H9 (cell line): ENCODE data around the gene C17orf50. TPM values are rescaled to one million over a fixed set of nuclear protein-coding genes. Genes with fewer than 3 reads are reported as not detected.

ENCODE experiments used
- DNase-seq: peaks from one replicate; pipeline ENCODE4 v3.0.0-alpha.2; 2017
- H2AFZ ChIP-seq: one replicate; pipeline ENCODE4 v1.6.1; 2013; ENCODE audit warnings: mild to moderate bottlenecking, low read length, control low read depth, moderate library complexity
- H2AK5ac ChIP-seq: 2 replicates; pipeline ENCODE4 v1.6.1; 2013; ENCODE audit warnings: low read length, control low read depth, mixed read lengths; ENCODE audit not compliant: insufficient read length
- H2BK120ac ChIP-seq: one replicate; pipeline ENCODE4 v1.6.1; 2013; ENCODE audit warnings: low read depth, mild to moderate bottlenecking, low read length, control low read depth, inconsistent platforms; ENCODE audit not compliant: poor library complexity, severe bottlenecking
- H2BK12ac ChIP-seq: 2 replicates; pipeline ENCODE4 v1.6.1; 2013; ENCODE audit warnings: low read length, control low read depth, mixed read lengths, low read depth; ENCODE audit not compliant: insufficient read length
- H2BK15ac ChIP-seq: 2 replicates; pipeline ENCODE4 v1.6.1; 2013; ENCODE audit warnings: low read depth, low read length, control low read depth
- H2BK20ac ChIP-seq: one replicate; pipeline ENCODE4 v1.6.1; 2013; ENCODE audit warnings: low read depth, mild to moderate bottlenecking, low read length, control low read depth, inconsistent platforms; ENCODE audit not compliant: poor library complexity, severe bottlenecking
- H2BK5ac ChIP-seq: 2 replicates; pipeline ENCODE4 v1.6.1; 2013; ENCODE audit warnings: low read length, control low read depth, mixed read lengths; ENCODE audit not compliant: insufficient read length
- H3K14ac ChIP-seq: 2 replicates; pipeline ENCODE4 v1.6.1; 2013; ENCODE audit warnings: low read length, control low read depth; ENCODE audit not compliant: insufficient read depth
- H3K18ac ChIP-seq: 2 replicates; pipeline ENCODE4 v1.6.1; 2013; ENCODE audit warnings: low read depth, mild to moderate bottlenecking, mixed read lengths, low read length, control low read depth; ENCODE audit not compliant: insufficient read length
- H3K23ac ChIP-seq: 2 replicates; pipeline ENCODE4 v1.6.1; 2013; ENCODE audit warnings: low read length, control low read depth, mixed read lengths, low read depth; ENCODE audit not compliant: insufficient read length
- H3K23me2 ChIP-seq: 2 replicates; pipeline ENCODE4 v1.6.1; 2013; ENCODE audit warnings: low read depth, mild to moderate bottlenecking, mixed read lengths, low read length, control low read depth; ENCODE audit not compliant: insufficient read length, poor library complexity, severe bottlenecking
- H3K27ac ChIP-seq: 2 replicates; pipeline ENCODE4 v1.5.1; 2013; ENCODE audit warnings: low read length, control low read depth, mixed read lengths, low read depth; ENCODE audit not compliant: insufficient read length
- H3K27me3 ChIP-seq: 2 replicates; pipeline ENCODE4 v1.6.1; 2013; ENCODE audit warnings: low read length, control low read depth, inconsistent platforms; ENCODE audit not compliant: insufficient read depth
- H3K4ac ChIP-seq: 2 replicates; pipeline ENCODE4 v1.6.1; 2013; ENCODE audit warnings: low read depth, mild to moderate bottlenecking, control low read depth, inconsistent platforms, low read length, moderate library complexity
- H3K4me1 ChIP-seq: 2 replicates; pipeline ENCODE4 v1.6.1; 2013; ENCODE audit warnings: low read length, control low read depth, inconsistent platforms; ENCODE audit not compliant: insufficient read depth
- H3K4me2 ChIP-seq: 2 replicates; pipeline ENCODE4 v1.6.1; 2013; ENCODE audit warnings: low read length, control low read depth, mixed read lengths; ENCODE audit not compliant: insufficient read length, insufficient read depth
- H3K56ac ChIP-seq: 2 replicates; pipeline ENCODE4 v1.6.1; 2013; ENCODE audit warnings: low read depth, mild to moderate bottlenecking, mixed read lengths, low read length, control low read depth; ENCODE audit not compliant: insufficient read length
- H3K79me1 ChIP-seq: 2 replicates; pipeline ENCODE4 v1.6.1; 2013; ENCODE audit warnings: low read depth, mild to moderate bottlenecking, moderate library complexity, low read length, control low read depth, inconsistent platforms; ENCODE audit not compliant: insufficient read depth, poor library complexity, severe bottlenecking
- H3K79me2 ChIP-seq: 2 replicates; pipeline ENCODE4 v1.6.1; 2013; ENCODE audit warnings: low read length, control low read depth, inconsistent platforms; ENCODE audit not compliant: insufficient read depth
- H3K9ac ChIP-seq: 2 replicates; pipeline ENCODE4 v1.6.1; 2013; ENCODE audit warnings: low read length, control low read depth, mixed read lengths; ENCODE audit not compliant: insufficient read length; ENCODE audit errors: extremely low read depth
- H3K9me3 ChIP-seq: one replicate; pipeline ENCODE4 v1.6.1; 2013; ENCODE audit warnings: low read depth, low read length, inconsistent platforms; ENCODE audit not compliant: control insufficient read depth
- H3T11ph ChIP-seq: one replicate; pipeline ENCODE4 v1.6.1; 2013; ENCODE audit warnings: mild to moderate bottlenecking, low read length, control low read depth, inconsistent platforms
- H4K20me1 ChIP-seq: one replicate; pipeline ENCODE4 v1.6.1; 2013; ENCODE audit not compliant: control insufficient read depth, insufficient read length, insufficient read depth
- H4K5ac ChIP-seq: 2 replicates; pipeline ENCODE4 v1.6.1; 2013; ENCODE audit warnings: low read depth, mild to moderate bottlenecking, mixed read lengths, low read length, control low read depth; ENCODE audit not compliant: insufficient read length
- H4K8ac ChIP-seq: replicated peaks from 2 replicates; pipeline ENCODE4 v1.6.1; 2013; ENCODE audit warnings: low read length, control low read depth, mixed read lengths, low read depth; ENCODE audit not compliant: insufficient read length
- H4K91ac ChIP-seq: 2 replicates; pipeline ENCODE4 v1.6.1; 2013; ENCODE audit warnings: low read depth, mild to moderate bottlenecking, moderate library complexity, mixed read lengths, low read length, control low read depth; ENCODE audit not compliant: insufficient read length
- H3K27ac Mint-ChIP-seq, 3 experiments: 2 replicates in 2 of 3; 3 replicates in 1 of 3; pipeline ENCODE4 v1.8.0; 2020 to 2021; ENCODE audit warnings: mixed read lengths in 3 of 3, mild to moderate bottlenecking in 1 of 3, moderate library complexity in 1 of 3
- H3K27me3 Mint-ChIP-seq: 2 replicates; pipeline ENCODE4 v1.8.0; 2021; ENCODE audit warnings: low read depth, mild to moderate bottlenecking, moderate library complexity, mixed read lengths
- H3K36me3 Mint-ChIP-seq, 3 experiments: 2 replicates in 2 of 3; 3 replicates in 1 of 3; pipeline ENCODE4 v1.8.0; 2020 to 2021; ENCODE audit warnings: low read depth in 3 of 3, mixed read lengths in 3 of 3; ENCODE audit not compliant: insufficient read depth in 1 of 3
- H3K4me1 Mint-ChIP-seq, 2 experiments: 2 replicates each; pipeline ENCODE4 v1.8.0; 2020; ENCODE audit warnings: mixed read lengths in 2 of 2
- H3K4me3 Mint-ChIP-seq, 2 experiments: 2 replicates in 1 of 2; 3 replicates in 1 of 2; pipeline ENCODE4 v1.8.0; 2020 to 2021; ENCODE audit warnings: mild to moderate bottlenecking in 2 of 2, mixed read lengths in 2 of 2, moderate library complexity in 1 of 2
- H3K9me3 Mint-ChIP-seq, 2 experiments: 2 replicates in 1 of 2; 3 replicates in 1 of 2; pipeline ENCODE4 v1.8.0; 2020; ENCODE audit warnings: mild to moderate bottlenecking in 2 of 2, mixed read lengths in 2 of 2, moderate library complexity in 1 of 2
- WGBS: extraction: QIAGEN DNeasy Blood & Tissue Kit; methylation state at CpG from one replicate; pipeline ENCODE4 v1.1.7; 2013; ENCODE audit warnings: missing lambda C conversion rate, low lambda C conversion rate, mixed read lengths; ENCODE audit not compliant: insufficient read length; ENCODE audit errors: extremely low coverage; 5-methylcytosine and 5-hydroxymethylcytosine counted together
- total RNA-seq: library from RNA; stranded (reverse); gene quantifications from 2 replicates; pipeline ENCODE4 v1.2.1, GENCODE V29; 2021
- TF ChIP-seq, protein P1 (sequence below): fragments of 200-600 bp; sonication (generic); conservative IDR thresholded peaks from 3 replicates; pipeline ENCODE4 v1.8.0; 2021; ENCODE audit warnings: antibody characterized with exemption, mild to moderate bottlenecking

Gene C17orf50
- total RNA-seq, 1 experiment from 2014 or later, result not detected

- no peak overlapping the region for H3K9ac ChIP-seq
- H4K91ac ChIP-seq, result no peak overlapping the region
- no peak overlapping the region for H2BK5ac ChIP-seq
- H4K5ac ChIP-seq, result no peak overlapping the region
- no peak overlapping the region for H3K27ac ChIP-seq
- no peak overlapping the region for H3K23ac ChIP-seq
- H3K9me3 ChIP-seq, result no peaks in the 10 kb centered on the region
- Mint-ChIP-seq H3K4me3 (no peak overlapping the region), H3K27ac (no peak overlapping the region; a peak in 1 of 7 replicates), H3K4me1 (peaks cover 5 to 11% of the 10 kb centered on the region in 2 experiments), H3K27me3 (peaks cover 70% of the 10 kb centered on the region), H3K36me3 (no peaks in the 10 kb centered on the region; a peak in 1 of 7 replicates), H3K9me3 (peaks cover 0 to 6% of the 10 kb centered on the region in 2 experiments; a peak in 2 of 5 replicates)
- no peak overlapping the region for H3K56ac ChIP-seq
- H2AFZ ChIP-seq, result no peak overlapping the region
- no peak overlapping the region for H3K18ac ChIP-seq
- no peaks in the 10 kb centered on the region for H3K4me1 ChIP-seq
- H3K4me2 ChIP-seq, result no peak overlapping the region
- no peak overlapping the region for H2BK120ac ChIP-seq
- peaks cover 17% of the 10 kb centered on the region; the same call in 1 of the 2 replicates for H3K27me3 ChIP-seq
- no peak overlapping the region for H2BK15ac ChIP-seq
- no peak overlapping the region for H2AK5ac ChIP-seq
- no peaks in the 10 kb centered on the region for H3K79me2 ChIP-seq
- no peak overlapping the region for H4K8ac ChIP-seq
- WGBS, result no CpG with 5 or more reads among the region's 5 CpGs
- no peak overlapping the region for H3K4ac ChIP-seq
- no peak for DNase-seq
- H3K23me2 ChIP-seq, result peaks cover 4% of the 10 kb centered on the region
- no peaks in the 10 kb centered on the region for H3K79me1 ChIP-seq
- H2BK20ac ChIP-seq, result no peak overlapping the region
- H4K20me1 ChIP-seq, result no peaks in the 10 kb centered on the region
- no peak overlapping the region for H3T11ph ChIP-seq
- no peak overlapping the region for H2BK12ac ChIP-seq
- no peak overlapping the region for H3K14ac ChIP-seq
- TF ChIP-seq, protein P1, sequence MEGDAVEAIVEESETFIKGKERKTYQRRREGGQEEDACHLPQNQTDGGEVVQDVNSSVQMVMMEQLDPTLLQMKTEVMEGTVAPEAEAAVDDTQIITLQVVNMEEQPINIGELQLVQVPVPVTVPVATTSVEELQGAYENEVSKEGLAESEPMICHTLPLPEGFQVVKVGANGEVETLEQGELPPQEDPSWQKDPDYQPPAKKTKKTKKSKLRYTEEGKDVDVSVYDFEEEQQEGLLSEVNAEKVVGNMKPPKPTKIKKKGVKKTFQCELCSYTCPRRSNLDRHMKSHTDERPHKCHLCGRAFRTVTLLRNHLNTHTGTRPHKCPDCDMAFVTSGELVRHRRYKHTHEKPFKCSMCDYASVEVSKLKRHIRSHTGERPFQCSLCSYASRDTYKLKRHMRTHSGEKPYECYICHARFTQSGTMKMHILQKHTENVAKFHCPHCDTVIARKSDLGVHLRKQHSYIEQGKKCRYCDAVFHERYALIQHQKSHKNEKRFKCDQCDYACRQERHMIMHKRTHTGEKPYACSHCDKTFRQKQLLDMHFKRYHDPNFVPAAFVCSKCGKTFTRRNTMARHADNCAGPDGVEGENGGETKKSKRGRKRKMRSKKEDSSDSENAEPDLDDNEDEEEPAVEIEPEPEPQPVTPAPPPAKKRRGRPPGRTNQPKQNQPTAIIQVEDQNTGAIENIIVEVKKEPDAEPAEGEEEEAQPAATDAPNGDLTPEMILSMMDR, result no peak
Measured at GRCh38 chr17:35738519-35739133, 22.1 kb upstream of the C17orf50 start.
